ENCODE results near the gene ITPRIPL2. TPM values are rescaled to one million over a fixed set of nuclear protein-coding genes. Genes with fewer than 3 reads are reported as not detected.

The ITPRIPL2 gene
- total RNA-seq, 3 donors from 2014 or later (not counting 1 experiment from before 2014, with no cell fraction given) = 0.18 to 5.7 (median 2.5) TPM

- TF ChIP-seq CTCF (IDR thresholded peaks at IDR 0.05) = peak; percentile 99
- no peak overlapping the region for H3K27ac Mint-ChIP-seq
These were observed 27.2 kb upstream of the ITPRIPL2 start for GRCh38 chr16:19086322-19087199.

GRCh38 chr16:19088341-19088916 is 25.3 kb upstream of the ITPRIPL2 start:
- Mint-ChIP-seq H3K36me3 (no peaks in the 10 kb centered on the region), H3K27ac (no peak overlapping the region), H3K4me3 (no peak overlapping the region), H3K27me3 (ENCODE audit: low read depth in 2 of 2) (peaks cover 6 to 13% of the 10 kb centered on the region in 2 donors), H3K9me3 (no peaks in the 10 kb centered on the region), H3K4me1 (peaks cover 0 to 7% of the 10 kb centered on the region in 2 donors)
- ATAC-seq (no peak), DNase-seq (no peak)
- 99% methylated on average over 3 of the region's 5 CpGs for WGBS (ENCODE audit: insufficient coverage)
- TF ChIP-seq CTCF (IDR thresholded peaks at IDR 0.05) = no peak
- Histone ChIP-seq H3K4me1 (ENCODE audit: control insufficient read depth, insufficient read depth, low read length) (peaks cover 10% of the 10 kb centered on the region), H3K4me3 (ENCODE audit: low read length) (no peak overlapping the region), H3K27ac (ENCODE audit: low read length) (no peak overlapping the region), H3K36me3 (ENCODE audit: control insufficient read depth, insufficient read depth, low read length) (no peaks in the 10 kb centered on the region), H3K9me3 (ENCODE audit: control insufficient read depth, insufficient read depth, low read length) (no peaks in the 10 kb centered on the region), H3K27me3 (ENCODE audit: control insufficient read depth, insufficient read depth, low read length) (peaks cover 8% of the 10 kb centered on the region)
- intact Hi-C loops (cut with micrococcal nuclease) = loop anchor here (5.0 kb wide), 1 partner anchor 799 kb away; no protein-coding TSS in a partner anchor

More at GRCh38 chr16:19086322-19087199, 27.2 kb upstream of the ITPRIPL2 start:
- H3K27ac ChIP-seq (ENCODE audit: low read length) = no peak overlapping the region
- no peaks in the 10 kb centered on the region for H3K9me3 ChIP-seq (ENCODE audit: control insufficient read depth, insufficient read depth, low read length)
- H3K36me3 Mint-ChIP-seq = no peaks in the 10 kb centered on the region
- peaks cover 10% of the 10 kb centered on the region for H3K4me1 ChIP-seq (ENCODE audit: control insufficient read depth, insufficient read depth, low read length)
- peak overlapping the region; percentile 59 for H3K4me3 Mint-ChIP-seq
- H3K27me3 ChIP-seq (ENCODE audit: control insufficient read depth, insufficient read depth, low read length) = peaks cover 8% of the 10 kb centered on the region
- ATAC-seq (peak; percentile 94 to 98 (median 98)), DNase-seq (peak; percentile 77 to 87)
- no peaks in the 10 kb centered on the region for H3K9me3 Mint-ChIP-seq
- H3K36me3 ChIP-seq (ENCODE audit: control insufficient read depth, insufficient read depth, low read length) = no peaks in the 10 kb centered on the region
- WGBS (ENCODE audit: insufficient coverage) = 8% methylated on average over 51 of the region's 52 CpGs
- H3K4me1 Mint-ChIP-seq = peaks cover 0 to 7% of the 10 kb centered on the region in 2 donors
- H3K4me3 ChIP-seq (ENCODE audit: low read length) = no peak overlapping the region
- peaks cover 3 to 13% of the 10 kb centered on the region in 2 donors for H3K27me3 Mint-ChIP-seq (ENCODE audit: low read depth in 2 of 2)
- intact Hi-C loops (cut with micrococcal nuclease) = loop anchor here (1.0 to 5.0 kb wide), 4 partner anchors 94 to 801 kb away; no protein-coding TSS in a partner anchor

GRCh38 chr16:19089410-19089955 is 24.3 kb upstream of the ITPRIPL2 start:
- Mint-ChIP-seq H3K4me3 (no peak overlapping the region), H3K27me3 (ENCODE audit: low read depth in 2 of 2) (peaks cover 6 to 13% of the 10 kb centered on the region in 2 donors), H3K27ac (no peak overlapping the region), H3K36me3 (no peaks in the 10 kb centered on the region), H3K4me1 (peaks cover 0 to 7% of the 10 kb centered on the region in 2 donors), H3K9me3 (no peaks in the 10 kb centered on the region)
- no peaks in the 10 kb centered on the region for H3K9me3 ChIP-seq (ENCODE audit: control insufficient read depth, insufficient read depth, low read length)
- intact Hi-C loops (cut with micrococcal nuclease) = loop anchor here (5.0 kb wide), 1 partner anchor 798 kb away; no protein-coding TSS in a partner anchor
- no peaks in the 10 kb centered on the region for H3K36me3 ChIP-seq (ENCODE audit: control insufficient read depth, insufficient read depth, low read length)
- no peak overlapping the region for H3K27ac ChIP-seq (ENCODE audit: low read length)
- WGBS (ENCODE audit: insufficient coverage) = 84% methylated on average over 3 of the region's 3 CpGs
- peaks cover 10% of the 10 kb centered on the region for H3K4me1 ChIP-seq (ENCODE audit: control insufficient read depth, insufficient read depth, low read length)
- DNase-seq (no peak), ATAC-seq (no peak)
- no peak overlapping the region for H3K4me3 ChIP-seq (ENCODE audit: low read length)
- peaks cover 8% of the 10 kb centered on the region for H3K27me3 ChIP-seq (ENCODE audit: control insufficient read depth, insufficient read depth, low read length)
- TF ChIP-seq CTCF (IDR thresholded peaks at IDR 0.05) = no peak

Measured in natural killer cell (primary cell).